Endothelial cell of umbilical vein (primary cell): ENCODE results near the gene PET100. TPM values are rescaled to one million over a fixed set of nuclear protein-coding genes. Genes with fewer than 3 reads are reported as not detected.

Experiments
- BruUV-seq: library from RNA; stranded (reverse); fragments of 400-500 nt; replicated peaks from 2 replicates; lab custom pipeline; 2021; lab: Mats Ljungman, UMichigan
- CTCF ChIA-PET: fragments of 300-600, 350-600 bp; sonication (Branson Sonifier 250); formaldehyde crosslinking; loops from one replicate; lab custom pipeline; 2021; ENCODE audit warnings: antibody characterized with exemption, inconsistent platforms; lab: Charles Lee
- POLR2A ChIA-PET: fragments of 300-600, 350-600 bp; sonication (Branson Sonifier 250); formaldehyde crosslinking; loops from one replicate; lab custom pipeline; 2021; ENCODE audit warnings: antibody characterized with exemption, inconsistent platforms; lab: Charles Lee
- DNase-seq: peaks from one replicate; pipeline ENCODE4 v3.0.0-alpha.2; 2011; ENCODE audit warnings: low read depth, low spot score
- FAIRE-seq: peaks from 2 replicates; lab custom pipeline; 2011; peaks lifted over from hg19 to GRCh38; lab: Jason Lieb, UNC
- H2AFZ ChIP-seq: 2 replicates; pipeline ENCODE4 v1.6.0; 2012; ENCODE audit warnings: low read depth, low read length, control low read depth, inconsistent platforms
- H3K27ac ChIP-seq: 2 replicates; pipeline ENCODE4 v1.5.1; 2011; ENCODE audit warnings: low read depth, mild to moderate bottlenecking, control low read depth, low read length, moderate library complexity; ENCODE audit not compliant: insufficient read depth
- H3K27me3 ChIP-seq, 2 experiments: 2 replicates each; pipeline versions ENCODE4 v1.6.0 to v1.6.1; 2011; ENCODE audit warnings: low read length in 2 of 2, mixed read lengths in 1 of 2; ENCODE audit not compliant: control insufficient read depth in 2 of 2, insufficient read depth in 2 of 2
- H3K36me3 ChIP-seq, 2 experiments: 2 replicates in 1 of 2; 3 replicates in 1 of 2; pipeline ENCODE4 v1.5.1; 2011; ENCODE audit warnings: low read length in 2 of 2, mild to moderate bottlenecking in 1 of 2, moderate library complexity in 1 of 2; ENCODE audit not compliant: control insufficient read depth in 2 of 2, insufficient read depth in 2 of 2; ENCODE audit errors: extremely low read depth in 1 of 2
- H3K4me1 ChIP-seq: 3 replicates; pipeline ENCODE4 v1.5.1; 2011; ENCODE audit warnings: mild to moderate bottlenecking, low read length; ENCODE audit not compliant: control insufficient read depth, insufficient read depth; ENCODE audit errors: extremely low read depth
- H3K4me2 ChIP-seq: 2 replicates; pipeline ENCODE4 v1.6.1; 2011; ENCODE audit warnings: low read length, control low read depth, mixed read lengths; ENCODE audit not compliant: insufficient read depth
- H3K4me3 ChIP-seq, 3 experiments: fragments of 200-600 bp in 1 of 3; sonication (generic), shearing (Covaris generic) in 1 of 3; replicated peaks in 1 of 3; 2 replicates each; pipeline ENCODE4 v1.5.1; 2011 to 2016; ENCODE audit warnings: control low read depth in 3 of 3, low read length in 3 of 3, mild to moderate bottlenecking in 2 of 3, inconsistent platforms in 1 of 3, low read depth in 1 of 3, moderate library complexity in 1 of 3; ENCODE audit not compliant: insufficient read depth in 1 of 3
- H3K79me2 ChIP-seq: 2 replicates; pipeline ENCODE4 v1.6.0; 2012; ENCODE audit warnings: low read length, inconsistent platforms; ENCODE audit not compliant: control insufficient read depth, insufficient read depth
- H3K9ac ChIP-seq: replicated peaks from 2 replicates; pipeline ENCODE3; 2011; ENCODE audit warnings: low read length, control low read depth; ENCODE audit not compliant: insufficient read depth; ENCODE audit errors: extremely low read depth
- H3K9me1 ChIP-seq: replicated peaks from 3 replicates; pipeline ENCODE4 v1.6.0; 2011; ENCODE audit warnings: mild to moderate bottlenecking, low read length; ENCODE audit not compliant: control insufficient read depth, insufficient read depth; ENCODE audit errors: extremely low read depth
- H3K9me3 ChIP-seq: replicated peaks from 2 replicates; pipeline ENCODE4 v1.5.1; 2012; ENCODE audit warnings: low read length, inconsistent platforms; ENCODE audit not compliant: control insufficient read depth, insufficient read depth
- H4K20me1 ChIP-seq: replicated peaks from 2 replicates; pipeline ENCODE3; 2011; ENCODE audit warnings: mild to moderate bottlenecking, low read length; ENCODE audit not compliant: control insufficient read depth, insufficient read depth; ENCODE audit errors: extremely low read depth
- EZH2 ChIP-seq: IDR thresholded peaks from 2 replicates; pipeline ENCODE4 v1.6.1; 2012; ENCODE audit warnings: borderline replicate concordance, low read depth, mild to moderate bottlenecking, moderate library complexity, low read length, inconsistent platforms; ENCODE audit not compliant: severe bottlenecking
- JUN ChIP-seq: IDR thresholded peaks from 2 replicates; pipeline ENCODE4 v1.6.1; 2011; ENCODE audit warnings: borderline replicate concordance, low read depth; ENCODE audit not compliant: insufficient read length, insufficient read depth
- MYC ChIP-seq: IDR thresholded peaks from one replicate; pipeline ENCODE4 v1.6.1; 2011; ENCODE audit warnings: mild to moderate bottlenecking, low read depth, low read length
- POLR2A ChIP-seq: IDR thresholded peaks from 2 replicates; pipeline ENCODE4 v1.6.1; 2012; ENCODE audit warnings: low read depth, mild to moderate bottlenecking, control low read depth, low read length
- dilution Hi-C: fragments of 300-500 bp; cut with MboI; formaldehyde crosslinking; loops from one replicate; pipeline ENCODE4 v1.15.0; 2019; ENCODE audit warnings: low sequenced_read_pairs; ENCODE audit not compliant: extremely low pct_ligation_motif_present
- intact Hi-C: fragments of 100-400 bp; cut with micrococcal nuclease; formaldehyde crosslinking; loops from one replicate; pipeline ENCODE4 v1.10.0; 2022
- polyA plus RNA-seq, 4 experiments: library from polyadenylated mRNA; depleted of rRNA in 3 of 4; stranded (reverse) in 3 of 4; unstranded in 1 of 4; fragments of >200 nt; gene quantifications; 2 replicates each; pipeline versions ENCODE4 v1.2.1 to v1.2.3, GENCODE V29; 2011 to 2012; ENCODE audit warnings: missing spikeins in 1 of 4
- total RNA-seq: library from RNA; stranded (reverse); gene quantifications from 2 replicates; pipeline ENCODE4 v1.2.3, GENCODE V29; 2021
- TF ChIP-seq, protein P1 (sequence below): IDR thresholded peaks from 2 replicates; pipeline ENCODE4 v1.6.1; 2011; ENCODE audit not compliant: insufficient read depth, insufficient read length
- TF ChIP-seq, protein P2 (sequence below), 2 donors: IDR thresholded peaks; 1 replicate in 1 of 2; 2 replicates in 1 of 2; pipeline ENCODE4 v1.5.1; 2011; ENCODE audit warnings: low read length in 2 of 2, mild to moderate bottlenecking in 2 of 2, moderate library complexity in 2 of 2, control low read depth in 1 of 2, inconsistent platforms in 1 of 2, low read depth in 1 of 2; ENCODE audit not compliant: insufficient read depth in 1 of 2; ENCODE audit errors: extremely low read depth in 1 of 2

Gene PET100
- total and polyA plus RNA-seq, 2 donors (not counting 3 experiments of a cell fraction or from before 2014, with no cell fraction given), result 55.0 to 172 TPM

DNA sequence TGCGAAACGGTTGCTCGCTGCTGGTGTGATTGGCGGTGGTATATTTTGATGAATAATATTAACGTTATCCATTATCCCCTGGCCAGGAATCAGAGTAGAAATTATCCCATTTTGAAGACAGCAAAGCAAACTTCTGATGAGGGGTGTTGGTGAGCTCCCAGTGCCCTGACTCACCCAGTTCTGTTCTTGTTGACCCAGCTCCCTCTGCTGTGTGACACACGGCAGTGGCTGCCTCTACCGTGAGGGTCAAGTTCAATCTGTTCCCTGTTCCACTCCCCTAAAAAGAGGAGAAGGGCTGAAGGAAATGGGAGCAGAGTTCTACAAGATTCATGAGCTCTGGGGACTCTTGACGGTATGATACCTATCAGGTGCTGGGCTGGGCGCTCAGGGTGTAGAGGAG lies 31.9 kb upstream of the PET100 start:
- no peak overlapping the region for H3K4me2 ChIP-seq
- intact Hi-C loops, result no loop called here
- ChIA-PET POLR2A (no interaction called here), CTCF (interaction anchor here (0.9 to 1.3 kb wide), 2 partner anchors 29 to 83 kb away, joined by 6 read pairs; partner anchors contain the start of gene TRAPPC5)
- no peak overlapping the region for H3K9ac ChIP-seq
- TF ChIP-seq, protein P1, sequence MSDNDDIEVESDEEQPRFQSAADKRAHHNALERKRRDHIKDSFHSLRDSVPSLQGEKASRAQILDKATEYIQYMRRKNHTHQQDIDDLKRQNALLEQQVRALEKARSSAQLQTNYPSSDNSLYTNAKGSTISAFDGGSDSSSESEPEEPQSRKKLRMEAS, result no peak
- TF ChIP-seq EZH2, result no peak
- TF ChIP-seq MYC, result no peak
- TF ChIP-seq POLR2A, result no peak
- TF ChIP-seq, protein P2, sequence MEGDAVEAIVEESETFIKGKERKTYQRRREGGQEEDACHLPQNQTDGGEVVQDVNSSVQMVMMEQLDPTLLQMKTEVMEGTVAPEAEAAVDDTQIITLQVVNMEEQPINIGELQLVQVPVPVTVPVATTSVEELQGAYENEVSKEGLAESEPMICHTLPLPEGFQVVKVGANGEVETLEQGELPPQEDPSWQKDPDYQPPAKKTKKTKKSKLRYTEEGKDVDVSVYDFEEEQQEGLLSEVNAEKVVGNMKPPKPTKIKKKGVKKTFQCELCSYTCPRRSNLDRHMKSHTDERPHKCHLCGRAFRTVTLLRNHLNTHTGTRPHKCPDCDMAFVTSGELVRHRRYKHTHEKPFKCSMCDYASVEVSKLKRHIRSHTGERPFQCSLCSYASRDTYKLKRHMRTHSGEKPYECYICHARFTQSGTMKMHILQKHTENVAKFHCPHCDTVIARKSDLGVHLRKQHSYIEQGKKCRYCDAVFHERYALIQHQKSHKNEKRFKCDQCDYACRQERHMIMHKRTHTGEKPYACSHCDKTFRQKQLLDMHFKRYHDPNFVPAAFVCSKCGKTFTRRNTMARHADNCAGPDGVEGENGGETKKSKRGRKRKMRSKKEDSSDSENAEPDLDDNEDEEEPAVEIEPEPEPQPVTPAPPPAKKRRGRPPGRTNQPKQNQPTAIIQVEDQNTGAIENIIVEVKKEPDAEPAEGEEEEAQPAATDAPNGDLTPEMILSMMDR (IDR thresholded peaks at IDR 0.05; ENCODE audit: extremely low read depth in 1 of 2, insufficient read depth in 1 of 2, low read depth in 1 of 2, low read length in 2 of 2), result no peak
- H3K79me2 ChIP-seq, result no peaks in the 10 kb centered on the region
- H3K4me1 ChIP-seq, result no peaks in the 10 kb centered on the region
- no peaks in the 10 kb centered on the region for H3K36me3 ChIP-seq
- H4K20me1 ChIP-seq, result no peaks in the 10 kb centered on the region
- no peaks in the 10 kb centered on the region for H3K9me3 ChIP-seq
- peaks cover 25% of the 10 kb centered on the region in 2 experiments for H3K27me3 ChIP-seq
- H3K27ac ChIP-seq, result no peak overlapping the region
- dilution Hi-C loops, result no loop called here
- DNase-seq (no peak), FAIRE-seq (no peak)
- no peaks in the 10 kb centered on the region for H3K9me1 ChIP-seq
- no TSS peak for BruUV-seq
- no peak overlapping the region for H3K4me3 ChIP-seq
- no peak overlapping the region for H2AFZ ChIP-seq

DNA sequence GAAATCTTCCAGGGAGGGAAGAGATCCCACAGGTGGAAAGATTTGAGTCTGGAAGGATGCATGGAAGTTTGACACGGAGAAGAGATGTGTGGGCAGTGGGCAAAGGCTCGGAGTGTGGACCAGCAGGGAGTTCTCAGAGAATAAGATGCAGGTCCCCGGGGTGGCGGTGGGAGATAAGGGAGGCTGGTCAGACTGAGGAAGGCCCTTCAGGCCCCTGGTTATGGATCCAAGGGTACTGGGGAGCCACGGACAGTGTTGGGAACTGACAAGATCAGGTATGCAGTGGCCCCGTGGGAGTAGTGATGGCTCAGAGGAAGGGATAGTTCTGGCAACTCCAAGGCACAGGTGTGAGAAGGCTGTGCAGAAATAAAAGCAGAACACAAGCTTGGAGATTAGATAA lies 31.4 kb upstream of the PET100 start:
- Histone ChIP-seq H4K20me1 (no peaks in the 10 kb centered on the region), H3K36me3 (no peaks in the 10 kb centered on the region), H3K4me2 (no peak overlapping the region), H3K27ac (no peak overlapping the region), H3K27me3 (peaks cover 25% of the 10 kb centered on the region in 2 experiments), H3K9me1 (no peaks in the 10 kb centered on the region), H3K79me2 (no peaks in the 10 kb centered on the region), H2AFZ (no peak overlapping the region), H3K9ac (no peak overlapping the region), H3K9me3 (no peaks in the 10 kb centered on the region), H3K4me3 (no peak overlapping the region), H3K4me1 (no peaks in the 10 kb centered on the region)
- CTCF ChIA-PET, result no interaction called here
- dilution Hi-C loops (no loop called here), intact Hi-C loops (no loop called here)
- no peak for DNase-seq
- no peak for FAIRE-seq
- TF ChIP-seq POLR2A (no peak), EZH2 (no peak), JUN (no peak)
- BruUV-seq, result no TSS peak
- POLR2A ChIA-PET, result no interaction called here
